HL-60 (cell line): ENCODE data around the gene PHKA2.

ENCODE experiments used
- GABPA ChIP-seq: IDR thresholded peaks from 2 replicates; pipeline ENCODE4 v1.6.1; 2012; ENCODE audit warnings: low read depth
- POLR2AphosphoS5 ChIP-seq: IDR thresholded peaks from 2 replicates; pipeline ENCODE4 v1.6.1; 2012; ENCODE audit warnings: low read depth
- SPI1 ChIP-seq: IDR thresholded peaks from 2 replicates; pipeline ENCODE4 v1.6.1; 2012; ENCODE audit warnings: low read depth, mild to moderate bottlenecking, borderline replicate concordance
- TF ChIP-seq, protein P1 (sequence below): IDR thresholded peaks from one replicate; pipeline ENCODE4 v1.5.1; 2011; ENCODE audit warnings: low read length, control low read depth, inconsistent platforms; ENCODE audit not compliant: insufficient read depth
- TF ChIP-seq, protein P2 (sequence below): IDR thresholded peaks from 2 replicates; pipeline ENCODE4 v1.6.1; 2012; ENCODE audit warnings: low read depth; ENCODE audit not compliant: insufficient replicate concordance

DNA sequence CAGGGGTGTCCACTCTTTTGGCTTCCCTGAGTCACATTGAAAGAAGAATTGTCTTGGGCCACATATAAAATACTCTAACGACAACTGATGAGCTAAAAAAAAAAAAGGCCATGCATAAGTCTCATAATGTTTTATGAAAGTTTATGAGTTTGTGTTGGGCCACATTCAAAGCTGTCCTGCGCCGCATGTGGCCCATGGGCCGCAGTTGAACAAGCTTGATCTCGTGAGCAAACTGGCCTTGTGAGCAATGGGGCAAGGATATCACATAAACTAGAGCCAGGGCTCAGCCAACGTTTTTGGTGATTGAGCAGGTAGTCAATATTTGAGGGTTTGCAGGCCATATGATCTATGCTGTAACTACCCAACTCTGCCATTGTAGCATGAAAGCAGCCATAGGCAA, 44.6 kb upstream of the PHKA2 start:
- TF ChIP-seq, protein P1, sequence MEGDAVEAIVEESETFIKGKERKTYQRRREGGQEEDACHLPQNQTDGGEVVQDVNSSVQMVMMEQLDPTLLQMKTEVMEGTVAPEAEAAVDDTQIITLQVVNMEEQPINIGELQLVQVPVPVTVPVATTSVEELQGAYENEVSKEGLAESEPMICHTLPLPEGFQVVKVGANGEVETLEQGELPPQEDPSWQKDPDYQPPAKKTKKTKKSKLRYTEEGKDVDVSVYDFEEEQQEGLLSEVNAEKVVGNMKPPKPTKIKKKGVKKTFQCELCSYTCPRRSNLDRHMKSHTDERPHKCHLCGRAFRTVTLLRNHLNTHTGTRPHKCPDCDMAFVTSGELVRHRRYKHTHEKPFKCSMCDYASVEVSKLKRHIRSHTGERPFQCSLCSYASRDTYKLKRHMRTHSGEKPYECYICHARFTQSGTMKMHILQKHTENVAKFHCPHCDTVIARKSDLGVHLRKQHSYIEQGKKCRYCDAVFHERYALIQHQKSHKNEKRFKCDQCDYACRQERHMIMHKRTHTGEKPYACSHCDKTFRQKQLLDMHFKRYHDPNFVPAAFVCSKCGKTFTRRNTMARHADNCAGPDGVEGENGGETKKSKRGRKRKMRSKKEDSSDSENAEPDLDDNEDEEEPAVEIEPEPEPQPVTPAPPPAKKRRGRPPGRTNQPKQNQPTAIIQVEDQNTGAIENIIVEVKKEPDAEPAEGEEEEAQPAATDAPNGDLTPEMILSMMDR = no peak
- TF ChIP-seq SPI1 (no peak), POLR2AphosphoS5 (no peak), GABPA (no peak)
- TF ChIP-seq, protein P2, sequence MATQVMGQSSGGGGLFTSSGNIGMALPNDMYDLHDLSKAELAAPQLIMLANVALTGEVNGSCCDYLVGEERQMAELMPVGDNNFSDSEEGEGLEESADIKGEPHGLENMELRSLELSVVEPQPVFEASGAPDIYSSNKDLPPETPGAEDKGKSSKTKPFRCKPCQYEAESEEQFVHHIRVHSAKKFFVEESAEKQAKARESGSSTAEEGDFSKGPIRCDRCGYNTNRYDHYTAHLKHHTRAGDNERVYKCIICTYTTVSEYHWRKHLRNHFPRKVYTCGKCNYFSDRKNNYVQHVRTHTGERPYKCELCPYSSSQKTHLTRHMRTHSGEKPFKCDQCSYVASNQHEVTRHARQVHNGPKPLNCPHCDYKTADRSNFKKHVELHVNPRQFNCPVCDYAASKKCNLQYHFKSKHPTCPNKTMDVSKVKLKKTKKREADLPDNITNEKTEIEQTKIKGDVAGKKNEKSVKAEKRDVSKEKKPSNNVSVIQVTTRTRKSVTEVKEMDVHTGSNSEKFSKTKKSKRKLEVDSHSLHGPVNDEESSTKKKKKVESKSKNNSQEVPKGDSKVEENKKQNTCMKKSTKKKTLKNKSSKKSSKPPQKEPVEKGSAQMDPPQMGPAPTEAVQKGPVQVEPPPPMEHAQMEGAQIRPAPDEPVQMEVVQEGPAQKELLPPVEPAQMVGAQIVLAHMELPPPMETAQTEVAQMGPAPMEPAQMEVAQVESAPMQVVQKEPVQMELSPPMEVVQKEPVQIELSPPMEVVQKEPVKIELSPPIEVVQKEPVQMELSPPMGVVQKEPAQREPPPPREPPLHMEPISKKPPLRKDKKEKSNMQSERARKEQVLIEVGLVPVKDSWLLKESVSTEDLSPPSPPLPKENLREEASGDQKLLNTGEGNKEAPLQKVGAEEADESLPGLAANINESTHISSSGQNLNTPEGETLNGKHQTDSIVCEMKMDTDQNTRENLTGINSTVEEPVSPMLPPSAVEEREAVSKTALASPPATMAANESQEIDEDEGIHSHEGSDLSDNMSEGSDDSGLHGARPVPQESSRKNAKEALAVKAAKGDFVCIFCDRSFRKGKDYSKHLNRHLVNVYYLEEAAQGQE = no peak
